Measurements from ENCODE around the gene GBF1. TPM values are rescaled to one million over a fixed set of nuclear protein-coding genes. Genes with fewer than 3 reads are reported as not detected.

The GBF1 gene
- total RNA-seq, 2 experiments from 2014 or later: 33.1 to 37.5 TPM

DNA sequence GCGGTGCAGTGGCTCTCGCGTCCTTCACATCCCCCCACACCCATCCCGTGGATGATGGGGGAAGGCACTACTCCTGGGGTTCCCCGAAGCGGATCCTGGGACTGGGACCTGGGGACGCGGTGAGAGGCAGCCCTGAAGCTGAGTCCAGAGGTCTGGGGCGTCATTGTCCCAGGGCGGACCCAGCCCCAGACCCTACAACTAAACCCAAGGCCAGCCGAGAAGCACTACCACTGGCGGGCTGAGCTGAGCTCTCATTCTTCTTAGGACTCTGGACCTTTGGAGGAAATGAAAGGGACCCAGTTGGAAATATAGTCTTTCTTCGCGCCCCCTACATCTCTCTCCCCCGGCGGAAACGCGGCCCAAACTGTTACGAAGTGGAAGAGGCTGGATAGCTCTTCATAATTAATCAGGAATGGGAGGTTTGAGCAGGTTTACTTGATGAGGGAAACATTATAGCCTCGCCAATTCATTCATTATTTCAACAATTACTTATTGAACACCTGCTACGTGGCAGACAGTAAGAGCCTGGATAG lies 174.9 kb downstream of the GBF1 start:
- no peaks in the 10 kb centered on the region for H3K9me3 Mint-ChIP-seq (ENCODE audit: low read depth)
- peaks cover 19% of the 10 kb centered on the region for H3K27me3 Mint-ChIP-seq
- peak; percentile 0 for ATAC-seq
- peak; percentile 42 for DNase-seq
- POLR2A ChIA-PET: interaction anchor here (0.5 to 4.6 kb wide), 7 partner anchors 10 to 82 kb away, joined by 3 to 27 read pairs (median 4); partner anchors contain the start of genes ACTR1A, C10orf95 and CUEDC2
- H3K4me1 Mint-ChIP-seq: peaks cover 30% of the 10 kb centered on the region
- intact Hi-C loops (cut with DNase I, micrococcal nuclease): loop anchor here (1.0 to 5.0 kb wide), 6 partner anchors 11 to 287 kb away; partner anchors contain the start of genes ACTR1A (in 1 of the 2), PPRC1 (in 1 of the 2) and SUFU (in 1 of the 2)
- H3K36me3 Mint-ChIP-seq (ENCODE audit: low read depth): peaks cover 7% of the 10 kb centered on the region
- H3K4me3 Mint-ChIP-seq: peak overlapping the region; percentile 96
- CTCF ChIA-PET: interaction anchor here (0.7 to 5.6 kb wide), 15 partner anchors 10 to 288 kb away, joined by 3 to 67 read pairs (median 5); partner anchors contain the start of genes C10orf95, CUEDC2 and NFKB2
- peak overlapping the region; percentile 87 for H3K27ac Mint-ChIP-seq

DNA sequence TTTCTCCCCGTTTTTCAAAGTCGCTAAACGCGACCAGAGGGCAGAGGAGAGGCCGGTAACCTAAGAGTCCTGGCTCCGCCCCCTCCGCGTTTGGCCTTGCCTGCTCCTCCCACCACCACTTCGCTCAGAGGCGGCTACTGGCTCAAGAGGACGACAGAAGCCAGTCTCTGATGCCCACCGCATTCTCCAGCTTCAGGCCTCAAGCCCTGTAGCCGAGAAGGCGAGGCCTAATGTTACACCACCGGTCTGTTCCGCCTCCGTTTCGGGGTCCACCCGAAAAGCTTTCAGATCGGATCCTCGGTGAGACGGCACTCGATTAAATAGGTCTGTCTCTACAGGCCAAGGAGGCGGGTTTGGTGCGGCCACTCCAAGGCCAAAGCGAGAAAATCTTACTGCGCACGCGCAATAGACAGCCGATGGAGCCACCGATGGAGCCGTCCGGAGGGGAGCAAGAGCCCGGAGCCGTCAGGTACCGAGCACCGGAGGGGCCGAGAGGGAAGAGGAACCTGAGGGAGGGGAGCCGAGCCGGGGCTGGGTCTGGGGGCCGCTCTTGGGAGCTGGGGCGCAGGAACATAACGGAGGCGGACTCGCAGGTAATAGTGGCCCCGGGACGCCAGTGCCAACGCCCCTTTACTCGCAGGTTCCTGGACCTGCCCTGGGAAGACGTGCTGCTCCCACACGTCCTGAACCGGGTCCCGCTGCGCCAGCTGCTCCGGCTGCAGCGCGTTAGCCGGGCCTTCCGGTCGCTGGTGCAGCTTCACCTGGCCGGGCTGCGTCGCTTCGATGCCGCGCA lies 175.6 kb downstream of the GBF1 start, which contains the start of gene FBXL15:
Gene FBXL15, plus strand, starts transcription at position 123 of the 793 bp plus-strand sequence. Its CDS starts 294 bp downstream, at position 417.
- intact Hi-C loops (cut with DNase I, micrococcal nuclease): loop anchor here (1.0 to 5.0 kb wide), 16 partner anchors 11 to 288 kb away; partner anchors contain the start of genes ACTR1A (in 2 of the 2), CUEDC2 (in 2 of the 2), NOLC1 (in 1 of the 2) and PPRC1 (in 1 of the 2)
- ChIA-PET CTCF (interaction anchor here (0.7 to 5.6 kb wide), 18 partner anchors 11 to 251 kb away, joined by 3 to 67 read pairs (median 5); partner anchors contain the start of genes C10orf95, CUEDC2 and NFKB2), POLR2A (interaction anchor here (0.5 to 4.6 kb wide), 8 partner anchors 11 to 82 kb away, joined by 3 to 27 read pairs (median 5); partner anchors contain the start of genes ACTR1A, C10orf95 and CUEDC2)
- no peaks in the 10 kb centered on the region for H3K9me3 Mint-ChIP-seq (ENCODE audit: low read depth)
- DNase-seq: peak; percentile 98
- H3K27me3 Mint-ChIP-seq: peaks cover 15% of the 10 kb centered on the region
- peaks cover 30% of the 10 kb centered on the region for H3K4me1 Mint-ChIP-seq
- peaks cover 7% of the 10 kb centered on the region for H3K36me3 Mint-ChIP-seq (ENCODE audit: low read depth)
- peak within 1 kb of the TSS; percentile 96 for H3K4me3 Mint-ChIP-seq
- ATAC-seq: peak; percentile 80
- H3K27ac Mint-ChIP-seq: peak within 1 kb of the TSS; percentile 87

DNA sequence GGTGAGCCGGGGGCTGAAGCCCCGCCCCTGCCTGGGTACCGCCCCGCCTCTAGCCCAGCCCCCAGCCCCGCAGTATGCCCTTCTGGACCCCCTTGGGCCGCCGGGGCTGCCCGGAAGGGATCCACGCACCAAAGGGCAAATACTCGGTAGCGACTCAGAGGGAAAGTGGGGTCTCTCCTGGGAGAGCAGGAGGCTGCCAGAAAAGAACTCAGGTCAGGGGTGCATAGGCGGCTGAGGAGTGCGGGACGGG lies 176.1 kb downstream of the GBF1 start:
- H3K36me3 Mint-ChIP-seq (ENCODE audit: low read depth): peaks cover 7% of the 10 kb centered on the region
- H3K4me1 Mint-ChIP-seq: peaks cover 34% of the 10 kb centered on the region
- ChIA-PET CTCF (interaction anchor here (0.6 to 5.6 kb wide), 16 partner anchors 10 to 252 kb away, joined by 3 to 67 read pairs (median 4); partner anchors contain the start of genes C10orf95, CUEDC2 and NFKB2), POLR2A (interaction anchor here (0.9 to 4.6 kb wide), 6 partner anchors 11 to 154 kb away, joined by 3 to 27 read pairs (median 6); partner anchors contain the start of genes C10orf95 and CUEDC2)
- intact Hi-C loops (cut with DNase I, micrococcal nuclease): loop anchor here (1.0 to 5.0 kb wide), 16 partner anchors 11 to 289 kb away; partner anchors contain the start of genes ACTR1A (in 2 of the 2), CUEDC2 (in 2 of the 2), NOLC1 (in 1 of the 2) and PPRC1 (in 1 of the 2)
- DNase-seq (no peak), ATAC-seq (no peak)
- H3K27ac Mint-ChIP-seq: peak overlapping the region; percentile 42
- peak overlapping the region; percentile 96 for H3K4me3 Mint-ChIP-seq
- H3K27me3 Mint-ChIP-seq: peaks cover 12% of the 10 kb centered on the region
- H3K9me3 Mint-ChIP-seq (ENCODE audit: low read depth): no peaks in the 10 kb centered on the region

DNA sequence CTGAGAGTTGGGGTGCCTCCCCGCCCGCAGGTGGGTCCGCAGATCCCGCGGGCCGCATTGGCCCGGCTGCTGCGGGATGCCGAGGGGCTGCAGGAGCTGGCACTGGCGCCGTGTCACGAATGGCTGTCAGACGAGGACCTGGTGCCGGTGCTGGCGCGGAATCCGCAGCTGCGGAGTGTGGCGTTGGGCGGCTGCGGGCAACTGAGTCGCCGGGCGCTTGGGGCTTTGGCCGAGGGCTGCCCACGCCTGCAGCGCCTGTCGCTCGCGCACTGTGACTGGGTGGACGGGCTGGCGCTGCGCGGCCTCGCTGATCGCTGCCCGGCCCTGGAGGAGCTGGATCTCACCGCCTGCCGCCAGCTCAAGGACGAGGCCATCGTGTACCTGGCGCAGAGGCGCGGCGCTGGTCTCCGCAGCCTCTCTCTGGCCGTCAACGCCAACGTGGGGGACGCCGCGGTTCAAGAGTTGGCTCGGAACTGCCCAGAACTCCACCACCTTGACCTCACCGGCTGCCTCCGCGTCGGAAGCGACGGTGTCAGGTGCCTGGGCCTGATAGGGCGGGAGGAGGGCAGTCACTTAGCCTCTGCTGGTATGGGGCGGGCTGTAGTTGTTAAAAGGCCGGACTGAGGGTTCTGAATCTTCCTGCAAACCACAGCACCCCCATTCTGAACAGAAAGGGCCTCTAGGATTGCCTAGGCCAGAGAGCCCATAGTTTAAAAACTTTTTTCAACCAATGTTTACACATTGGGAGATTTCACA lies 176.6 kb downstream of the GBF1 start:
- Mint-ChIP-seq H3K36me3 (ENCODE audit: low read depth) (peaks cover 7% of the 10 kb centered on the region), H3K4me3 (peak overlapping the region; percentile 96), H3K4me1 (peaks cover 39% of the 10 kb centered on the region), H3K27me3 (peaks cover 12% of the 10 kb centered on the region), H3K9me3 (ENCODE audit: low read depth) (no peaks in the 10 kb centered on the region), H3K27ac (peak overlapping the region; percentile 78)
- DNase-seq (peak; percentile 60), ATAC-seq (no peak)
- intact Hi-C loops (cut with DNase I, micrococcal nuclease): loop anchor here (1.0 to 5.0 kb wide), 16 partner anchors 10 to 289 kb away; partner anchors contain the start of genes ACTR1A (in 2 of the 2), CUEDC2 (in 2 of the 2), NOLC1 (in 1 of the 2) and PPRC1 (in 1 of the 2)
- POLR2A ChIA-PET: interaction anchor here (0.9 to 4.6 kb wide), 6 partner anchors 10 to 154 kb away, joined by 3 to 27 read pairs (median 6); partner anchors contain the start of genes C10orf95 and CUEDC2
- CTCF ChIA-PET: interaction anchor here (0.6 to 5.6 kb wide), 20 partner anchors 10 to 196 kb away, joined by 3 to 67 read pairs (median 4); partner anchors contain the start of genes ACTR1A, C10orf95, CUEDC2 and ELOVL3

DNA sequence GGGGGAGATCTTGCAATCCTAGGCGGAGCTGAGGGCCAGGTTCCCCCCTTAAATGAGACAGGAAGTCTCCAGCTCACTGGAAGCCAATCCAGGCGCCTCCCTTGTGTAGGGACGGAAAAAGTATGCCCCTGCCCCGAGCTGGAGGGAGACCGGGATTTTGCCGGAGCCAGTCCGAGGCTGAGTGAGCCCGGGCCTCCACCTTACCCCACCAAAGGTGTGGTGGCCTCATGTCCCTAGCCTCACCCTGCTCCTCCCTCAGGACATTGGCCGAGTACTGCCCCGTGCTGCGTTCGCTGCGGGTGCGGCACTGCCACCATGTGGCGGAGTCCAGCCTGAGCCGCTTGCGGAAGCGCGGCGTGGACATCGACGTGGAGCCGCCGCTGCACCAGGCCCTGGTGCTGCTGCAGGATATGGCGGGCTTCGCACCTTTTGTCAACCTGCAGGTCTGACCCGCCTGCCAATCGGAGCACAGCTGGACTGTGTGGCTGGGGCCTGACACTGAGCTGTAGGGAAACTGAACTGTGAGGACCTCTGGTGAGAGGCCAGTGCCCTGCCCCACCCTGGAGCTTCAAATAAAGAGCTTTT lies 177.3 kb downstream of the GBF1 start:
- Mint-ChIP-seq H3K27ac (peak overlapping the region; percentile 78), H3K27me3 (peaks cover 7% of the 10 kb centered on the region), H3K36me3 (ENCODE audit: low read depth) (peaks cover 9% of the 10 kb centered on the region), H3K9me3 (ENCODE audit: low read depth) (no peaks in the 10 kb centered on the region), H3K4me1 (peaks cover 46% of the 10 kb centered on the region), H3K4me3 (peak overlapping the region; percentile 96)
- intact Hi-C loops (cut with DNase I, micrococcal nuclease): loop anchor here (5.0 kb wide), 2 partner anchors 55 to 60 kb away; no protein-coding TSS in a partner anchor
- ATAC-seq (peak; percentile 16), DNase-seq (peak; percentile 80)
- CTCF ChIA-PET: interaction anchor here (0.7 to 5.6 kb wide), 16 partner anchors 9 to 196 kb away, joined by 3 to 67 read pairs (median 4); partner anchors contain the start of genes ACTR1A, C10orf95, CUEDC2 and ELOVL3
- POLR2A ChIA-PET: interaction anchor here (0.6 to 4.6 kb wide), 6 partner anchors 10 to 271 kb away, joined by 3 to 27 read pairs (median 4); partner anchors contain the start of genes CUEDC2 and NOLC1

DNA sequence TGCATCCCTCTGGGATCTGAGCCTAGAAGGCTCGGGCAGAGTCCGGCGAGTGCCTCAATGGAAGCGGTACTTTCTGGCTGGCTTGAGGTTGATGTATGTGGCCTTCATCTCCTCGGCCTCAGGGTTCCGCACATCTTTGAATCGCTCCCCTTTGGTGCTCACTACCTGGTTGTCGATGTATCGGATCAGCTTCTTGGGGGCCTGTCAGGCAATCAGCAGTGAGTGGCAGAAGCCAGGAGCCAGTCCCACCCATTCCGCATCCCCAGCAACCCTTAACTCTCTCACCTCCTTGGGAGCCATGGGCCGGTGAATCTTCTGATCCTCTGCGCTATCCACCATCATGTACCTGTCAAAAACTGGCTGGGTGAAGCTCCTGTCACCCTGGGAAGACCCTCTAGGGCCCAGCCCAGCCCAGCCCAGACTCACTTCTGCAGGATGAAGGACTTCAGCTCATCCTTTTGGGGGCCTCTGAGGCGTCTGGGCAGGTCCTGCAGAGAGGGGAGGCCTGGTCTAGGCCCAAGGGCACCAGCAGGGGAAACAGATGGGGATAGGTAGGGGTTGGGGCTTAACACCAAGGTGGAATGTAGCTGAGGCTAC lies 178.1 kb downstream of the GBF1 start:
- no peak overlapping the region for H3K27ac Mint-ChIP-seq
- intact Hi-C loops (cut with DNase I, micrococcal nuclease): loop anchor here (5.0 kb wide), 2 partner anchors 54 to 61 kb away; no protein-coding TSS in a partner anchor
- H3K4me3 Mint-ChIP-seq: peak overlapping the region; percentile 1
- ChIA-PET CTCF (interaction anchor here (0.7 to 5.6 kb wide), 12 partner anchors 8 to 197 kb away, joined by 3 to 67 read pairs (median 11); partner anchors contain the start of genes C10orf95, CUEDC2, ELOVL3 and NFKB2), POLR2A (interaction anchor here (0.5 to 4.6 kb wide), 3 partner anchors 9 to 25 kb away, joined by 3 to 27 read pairs (median 3); partner anchors contain the start of gene CUEDC2)
- peaks cover 44% of the 10 kb centered on the region for H3K4me1 Mint-ChIP-seq
- no peaks in the 10 kb centered on the region for H3K9me3 Mint-ChIP-seq (ENCODE audit: low read depth)
- no peak for ATAC-seq
- no peaks in the 10 kb centered on the region for H3K27me3 Mint-ChIP-seq
- DNase-seq: no peak
- peaks cover 9% of the 10 kb centered on the region for H3K36me3 Mint-ChIP-seq (ENCODE audit: low read depth)

DNA sequence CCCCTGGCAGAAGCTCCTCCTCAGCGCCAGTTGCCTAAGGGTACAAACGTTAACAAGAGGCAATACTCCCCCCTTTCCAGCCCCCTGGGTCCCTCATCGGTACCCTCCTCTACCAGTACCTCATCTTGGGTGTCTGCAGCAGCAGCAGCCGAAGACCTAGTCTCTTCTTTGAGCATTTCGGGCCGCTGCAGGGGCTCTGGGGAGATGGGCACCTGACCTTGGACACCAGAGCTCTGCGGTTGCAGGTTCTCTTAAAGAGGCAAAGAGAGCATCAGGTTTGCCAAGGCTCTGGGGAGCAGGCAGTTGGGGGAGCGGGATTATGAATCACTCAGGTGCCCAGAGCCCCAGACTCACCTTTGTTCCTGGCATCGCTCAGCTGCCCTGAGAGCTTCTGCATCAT lies 178.8 kb downstream of the GBF1 start:
- ChIA-PET CTCF (interaction anchor here (1.2 to 5.6 kb wide), 5 partner anchors 11 to 159 kb away, joined by 4 to 67 read pairs (median 10); partner anchors contain the start of gene NFKB2), POLR2A (interaction anchor here (1.2 to 4.6 kb wide), 2 partner anchors 8 to 11 kb away, joined by 3 to 27 read pairs; partner anchors contain the start of gene CUEDC2)
- Mint-ChIP-seq H3K27me3 (no peaks in the 10 kb centered on the region), H3K27ac (no peak overlapping the region), H3K36me3 (ENCODE audit: low read depth) (peaks cover 9% of the 10 kb centered on the region), H3K4me1 (peaks cover 40% of the 10 kb centered on the region), H3K9me3 (ENCODE audit: low read depth) (no peaks in the 10 kb centered on the region), H3K4me3 (no peak overlapping the region)
- ATAC-seq (no peak), DNase-seq (no peak)
- intact Hi-C loops (cut with DNase I, micrococcal nuclease): loop anchor here (5.0 kb wide), 2 partner anchors 53 to 62 kb away; no protein-coding TSS in a partner anchor

DNA sequence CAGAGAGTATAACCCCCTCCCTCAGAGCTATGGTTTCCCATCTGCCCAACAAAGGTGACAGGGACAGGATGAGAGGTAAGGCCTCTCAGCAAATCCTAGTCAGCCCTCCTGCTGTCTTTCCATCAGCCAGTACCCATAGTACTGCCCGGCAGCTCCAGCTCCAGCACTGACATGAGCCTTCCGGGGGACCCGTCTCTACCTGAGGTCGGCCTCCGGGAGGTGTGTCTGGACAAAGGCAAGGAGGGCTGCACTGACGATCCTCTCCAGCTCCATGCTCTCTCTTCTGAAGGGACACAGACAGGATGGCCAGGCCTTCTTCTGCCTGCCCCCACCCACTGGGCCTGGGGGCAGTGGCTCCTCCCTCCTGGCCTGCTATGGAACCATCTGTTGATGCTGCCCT lies 179.6 kb downstream of the GBF1 start:
- Mint-ChIP-seq H3K9me3 (ENCODE audit: low read depth) (no peaks in the 10 kb centered on the region), H3K27ac (no peak overlapping the region), H3K4me1 (peaks cover 32% of the 10 kb centered on the region), H3K36me3 (ENCODE audit: low read depth) (peaks cover 9% of the 10 kb centered on the region), H3K4me3 (no peak overlapping the region), H3K27me3 (no peaks in the 10 kb centered on the region)
- ChIA-PET POLR2A (no interaction called here), CTCF (interaction anchor here (0.5 to 5.6 kb wide), 4 partner anchors 29 to 150 kb away, joined by 3 to 67 read pairs (median 6); partner anchors contain the start of gene NFKB2)
- intact Hi-C loops (cut with DNase I, micrococcal nuclease): loop anchor here (5.0 kb wide), 2 partner anchors 52 to 63 kb away; no protein-coding TSS in a partner anchor
- ATAC-seq (no peak), DNase-seq (no peak)

DNA sequence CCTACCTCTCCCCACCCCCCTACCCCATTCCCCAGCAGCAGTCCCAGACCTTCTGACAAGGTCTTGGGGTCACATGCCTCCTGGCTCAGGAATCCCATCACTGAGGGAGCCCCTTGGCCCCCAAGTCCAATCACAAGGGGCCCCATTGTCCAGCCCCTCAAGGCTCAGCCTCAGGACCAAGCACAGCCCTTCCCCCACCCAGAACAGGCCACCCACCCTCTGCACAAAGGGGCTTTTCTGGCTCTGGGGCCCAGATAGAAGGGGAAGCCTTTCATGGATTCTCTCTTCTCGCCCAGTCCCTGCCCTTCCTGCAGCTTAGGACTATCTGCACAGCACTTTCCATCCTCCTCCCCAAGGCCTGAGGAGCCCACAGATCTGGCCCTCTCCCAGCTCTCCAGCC lies 180.1 kb downstream of the GBF1 start:
- DNase-seq (no peak), ATAC-seq (no peak)
- Mint-ChIP-seq H3K9me3 (ENCODE audit: low read depth) (no peaks in the 10 kb centered on the region), H3K4me1 (peaks cover 27% of the 10 kb centered on the region), H3K27me3 (no peaks in the 10 kb centered on the region), H3K36me3 (ENCODE audit: low read depth) (peaks cover 9% of the 10 kb centered on the region), H3K4me3 (no peak overlapping the region), H3K27ac (no peak overlapping the region)
- ChIA-PET CTCF (interaction anchor here (0.5 to 2.5 kb wide), 4 partner anchors 36 to 196 kb away, joined by 3 to 10 read pairs (median 6); no protein-coding TSS in a partner anchor), POLR2A (no interaction called here)
- intact Hi-C loops (cut with DNase I, micrococcal nuclease): no loop called here
